ENCODE data around the gene CKLF. TPM values are rescaled to one million over a fixed set of nuclear protein-coding genes. Genes with fewer than 3 reads are reported as not detected.

The CKLF gene
- total RNA-seq, 2 donors from 2014 or later: 23.4 to 39.8 TPM

DNA sequence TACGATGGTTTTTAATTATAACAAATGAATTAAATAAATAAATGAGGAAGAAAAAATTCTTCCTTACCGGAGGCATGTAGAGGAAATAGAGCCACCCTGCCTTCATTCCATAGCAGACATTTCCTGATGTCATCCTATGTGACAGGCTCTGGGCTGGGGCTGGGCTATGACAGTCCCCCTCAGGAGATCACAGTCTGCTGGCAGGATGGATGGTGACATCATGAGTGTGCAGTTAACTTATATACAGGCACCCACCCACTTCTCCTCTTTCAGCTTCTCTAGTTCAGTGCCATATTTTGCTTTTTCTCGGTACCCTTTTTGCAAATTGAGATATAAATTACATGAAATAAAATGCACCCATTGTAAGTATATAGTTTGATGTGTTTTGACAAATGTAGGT lies 45.7 kb downstream of the CKLF start:
- no peaks in the 10 kb centered on the region for H3K36me3 ChIP-seq
- no peaks in the 10 kb centered on the region for H3K9me3 ChIP-seq
- ATAC-seq (ENCODE audit: insufficient number of reproducible peaks, low FRiP score, low read depth) (no peak), DNase-seq (ENCODE audit: low spot score) (no peak)
- no peaks in the 10 kb centered on the region for H3K27me3 ChIP-seq (replicated peaks; ENCODE audit: insufficient read depth)
- TF ChIP-seq, protein P1, sequence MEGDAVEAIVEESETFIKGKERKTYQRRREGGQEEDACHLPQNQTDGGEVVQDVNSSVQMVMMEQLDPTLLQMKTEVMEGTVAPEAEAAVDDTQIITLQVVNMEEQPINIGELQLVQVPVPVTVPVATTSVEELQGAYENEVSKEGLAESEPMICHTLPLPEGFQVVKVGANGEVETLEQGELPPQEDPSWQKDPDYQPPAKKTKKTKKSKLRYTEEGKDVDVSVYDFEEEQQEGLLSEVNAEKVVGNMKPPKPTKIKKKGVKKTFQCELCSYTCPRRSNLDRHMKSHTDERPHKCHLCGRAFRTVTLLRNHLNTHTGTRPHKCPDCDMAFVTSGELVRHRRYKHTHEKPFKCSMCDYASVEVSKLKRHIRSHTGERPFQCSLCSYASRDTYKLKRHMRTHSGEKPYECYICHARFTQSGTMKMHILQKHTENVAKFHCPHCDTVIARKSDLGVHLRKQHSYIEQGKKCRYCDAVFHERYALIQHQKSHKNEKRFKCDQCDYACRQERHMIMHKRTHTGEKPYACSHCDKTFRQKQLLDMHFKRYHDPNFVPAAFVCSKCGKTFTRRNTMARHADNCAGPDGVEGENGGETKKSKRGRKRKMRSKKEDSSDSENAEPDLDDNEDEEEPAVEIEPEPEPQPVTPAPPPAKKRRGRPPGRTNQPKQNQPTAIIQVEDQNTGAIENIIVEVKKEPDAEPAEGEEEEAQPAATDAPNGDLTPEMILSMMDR (IDR thresholded peaks at IDR 0.05): no peak
- H3K4me1 ChIP-seq (ENCODE audit: control insufficient read depth in 1 of 2, low read depth in 2 of 2): no peaks in the 10 kb centered on the region
- no peak overlapping the region for H3K4me3 ChIP-seq
- no peak overlapping the region for H3K27ac ChIP-seq

DNA sequence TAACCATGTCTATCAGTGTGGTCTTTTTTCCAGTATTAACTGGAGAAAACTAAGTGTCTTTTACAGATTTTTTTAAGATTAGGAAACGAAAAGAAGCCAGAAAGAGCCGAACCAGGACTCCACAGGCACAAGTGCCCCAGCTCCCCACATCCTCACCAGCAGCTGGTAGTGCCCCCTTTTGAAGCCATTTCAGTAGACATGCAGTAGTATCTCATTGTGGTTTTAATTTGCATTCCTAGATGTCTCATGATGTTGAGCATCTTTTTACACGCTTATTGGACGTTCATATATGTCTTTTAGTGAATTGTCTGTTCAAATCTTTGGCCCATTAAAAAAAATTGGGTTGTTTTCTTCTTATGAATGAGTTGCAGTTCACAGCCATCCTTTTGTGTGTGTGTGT lies 47.4 kb downstream of the CKLF start:
- no peaks in the 10 kb centered on the region for H3K9me3 ChIP-seq
- DNase-seq (ENCODE audit: low spot score): no peak
- H3K27ac ChIP-seq: no peak overlapping the region
- TF ChIP-seq, protein P1 (IDR thresholded peaks at IDR 0.05): no peak
- peaks cover 0 to 9% of the 10 kb centered on the region in 2 donors for H3K4me1 ChIP-seq (ENCODE audit: control insufficient read depth in 1 of 2, low read depth in 2 of 2)
- H3K36me3 ChIP-seq: no peaks in the 10 kb centered on the region
- H3K4me3 ChIP-seq: no peak overlapping the region
- H3K27me3 ChIP-seq (replicated peaks; ENCODE audit: insufficient read depth): no peaks in the 10 kb centered on the region
- no peak for ATAC-seq (ENCODE audit: insufficient number of reproducible peaks, low FRiP score, low read depth)

DNA sequence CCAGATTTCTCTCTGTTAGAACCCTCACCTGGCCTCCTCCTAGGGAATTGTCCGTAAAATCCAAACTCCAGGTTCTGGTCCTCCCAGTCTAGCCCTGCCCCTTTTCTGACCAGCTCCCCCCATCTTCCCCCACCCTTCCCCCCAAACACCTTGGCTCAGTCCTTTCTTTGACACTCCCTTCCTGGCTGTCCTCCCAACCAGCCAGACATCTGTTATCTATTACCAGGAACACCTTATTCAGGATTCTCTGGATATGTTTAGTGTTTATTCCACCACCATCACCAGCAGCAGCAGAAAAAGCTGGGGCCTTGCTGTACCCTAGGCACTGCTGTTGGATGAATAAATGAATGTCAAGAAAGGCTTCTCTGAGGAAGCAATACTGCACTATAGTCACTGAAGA lies 48.1 kb downstream of the CKLF start:
- ATAC-seq (ENCODE audit: insufficient number of reproducible peaks, low FRiP score, low read depth) (no peak), DNase-seq (ENCODE audit: low spot score) (no peak)
- H3K27ac ChIP-seq: no peak overlapping the region
- no peaks in the 10 kb centered on the region for H3K36me3 ChIP-seq
- no peaks in the 10 kb centered on the region for H3K27me3 ChIP-seq (replicated peaks; ENCODE audit: insufficient read depth)
- no peak overlapping the region for H3K4me3 ChIP-seq
- TF ChIP-seq, protein P1 (IDR thresholded peaks at IDR 0.05): no peak
- H3K4me1 ChIP-seq (ENCODE audit: control insufficient read depth in 1 of 2, low read depth in 2 of 2): peaks cover 0 to 10% of the 10 kb centered on the region in 2 donors
- H3K9me3 ChIP-seq: no peaks in the 10 kb centered on the region

DNA sequence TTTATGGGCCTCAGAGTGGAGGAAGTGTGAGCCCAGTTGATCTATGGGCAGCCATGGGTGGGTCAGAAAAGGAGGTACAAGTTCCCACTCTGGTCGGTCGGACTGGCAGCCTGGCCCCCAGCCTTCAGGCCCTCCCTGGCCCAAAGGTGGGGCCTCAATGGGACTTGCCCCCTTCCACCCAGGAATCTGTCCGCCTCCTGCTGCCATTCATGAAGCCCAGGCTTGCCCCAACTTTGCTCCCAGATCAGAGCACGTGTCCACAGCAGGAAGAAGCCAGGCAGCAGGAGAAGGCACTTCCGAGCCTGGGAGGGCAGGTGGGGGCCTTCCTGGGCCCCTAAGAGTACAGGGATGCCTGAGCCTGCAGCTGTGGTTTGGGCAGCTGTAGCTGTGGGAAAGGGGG lies 49.1 kb downstream of the CKLF start:
- no peak overlapping the region for H3K4me3 ChIP-seq
- no peaks in the 10 kb centered on the region for H3K36me3 ChIP-seq
- ATAC-seq (ENCODE audit: insufficient number of reproducible peaks, low FRiP score, low read depth) (no peak), DNase-seq (ENCODE audit: low spot score) (no peak)
- TF ChIP-seq, protein P1 (IDR thresholded peaks at IDR 0.05): no peak
- H3K9me3 ChIP-seq: no peaks in the 10 kb centered on the region
- peaks cover 0 to 13% of the 10 kb centered on the region in 2 donors for H3K4me1 ChIP-seq (ENCODE audit: control insufficient read depth in 1 of 2, low read depth in 2 of 2)
- H3K27ac ChIP-seq: no peak overlapping the region
- no peaks in the 10 kb centered on the region for H3K27me3 ChIP-seq (replicated peaks; ENCODE audit: insufficient read depth)

DNA sequence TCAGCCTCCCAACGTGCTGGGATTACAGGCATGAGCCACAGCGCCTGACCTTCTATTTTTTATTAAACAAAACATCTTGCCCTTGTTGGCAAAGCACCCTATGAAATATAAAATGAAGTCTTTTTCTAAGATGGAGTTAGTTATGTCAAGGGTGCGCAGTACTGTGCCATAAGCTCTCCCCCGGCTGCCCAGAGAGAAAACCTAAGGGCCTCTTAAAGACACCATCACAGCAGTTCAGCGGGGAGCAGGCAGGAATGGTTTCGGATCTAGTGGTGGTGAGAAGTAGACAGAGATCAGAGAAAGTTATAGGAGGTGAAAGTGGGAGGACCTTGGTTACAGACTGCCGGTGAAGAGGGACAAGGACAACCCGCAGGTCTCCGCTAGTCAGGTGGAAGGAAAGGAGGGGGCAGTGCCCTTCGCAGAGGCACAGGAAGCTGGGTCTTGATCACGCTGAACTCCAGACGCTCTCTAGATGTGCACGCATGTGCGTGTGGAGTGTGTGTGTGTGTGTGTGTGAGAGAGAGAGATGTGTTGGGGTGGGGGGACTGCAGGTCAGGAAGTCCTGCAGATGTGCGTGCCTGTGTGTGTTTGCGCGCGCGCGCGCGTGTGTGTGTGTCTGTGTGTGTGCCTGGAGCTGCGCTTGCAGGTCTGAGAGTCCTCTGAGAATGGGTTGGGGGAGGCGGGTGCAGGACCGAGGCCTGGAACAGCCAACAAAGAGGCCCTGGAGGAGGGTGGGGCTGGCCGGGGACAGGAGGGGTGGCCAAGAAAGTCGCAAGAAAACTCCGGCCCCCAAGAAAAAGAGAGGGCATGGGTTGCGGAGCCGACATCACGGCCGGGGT lies 51.4 kb downstream of the CKLF start:
- TF ChIP-seq, protein P1 (IDR thresholded peaks at IDR 0.05): no peak
- no peak for DNase-seq (ENCODE audit: low spot score)
- Histone ChIP-seq H3K4me3 (peak overlapping the region; percentile 90), H3K36me3 (no peaks in the 10 kb centered on the region), H3K9me3 (no peaks in the 10 kb centered on the region), H3K4me1 (ENCODE audit: control insufficient read depth in 1 of 2, low read depth in 2 of 2) (peaks cover 6 to 21% of the 10 kb centered on the region in 2 donors), H3K27me3 (replicated peaks; ENCODE audit: insufficient read depth) (no peaks in the 10 kb centered on the region), H3K27ac (peak overlapping the region in 1 of 2 donors; percentile 11)
- ATAC-seq (ENCODE audit: insufficient number of reproducible peaks, low FRiP score, low read depth): no peak
